ENCODE data around the gene ASTL. TPM values are rescaled to one million over a fixed set of nuclear protein-coding genes. Genes with fewer than 3 reads are reported as not detected.

Gene ASTL
- total RNA-seq, 1 experiment from 2014 or later: 0.34 TPM

GRCh38 chr2:96113951-96114350, 24.4 kb downstream of the ASTL start:
- intact Hi-C loops (cut with micrococcal nuclease): no loop called here
- H3K4me2 ChIP-seq (ENCODE audit: low read length): no peak overlapping the region
- H3K27me3 ChIP-seq (ENCODE audit: insufficient read depth, low read length): no peaks in the 10 kb centered on the region
- H4K20me1 ChIP-seq (ENCODE audit: insufficient read depth): no peaks in the 10 kb centered on the region
- H3K4me3 ChIP-seq (replicated peaks in 1 of 2; ENCODE audit: low read depth in 1 of 2, low read length in 2 of 2): no peak overlapping the region
- DNase-seq (ENCODE audit: low read depth, low spot score): no peak
- ChIA-PET CTCF (interaction anchor here (1.0 kb wide), 1 partner anchor 60 kb away, joined by 4 read pairs; no protein-coding TSS in a partner anchor), POLR2A (no interaction called here), RAD21 (ENCODE audit: low non-redundant PET in 1 of 2, low total read pairs in 2 of 2, uncharacterized antibody in 2 of 2, unreplicated experiment in 2 of 2) (no interaction called here)
- no TSS peak for BruUV-seq (replicated peaks)
- no peak overlapping the region for H2AFZ ChIP-seq (ENCODE audit: low read depth, low read length, poor library complexity, severe bottlenecking)
- TF ChIP-seq ZBTB33 (IDR thresholded peaks at IDR 0.05; ENCODE audit: extremely low read depth, insufficient replicate concordance, low read length): no peak
- TF ChIP-seq FOSL1 (IDR thresholded peaks at IDR 0.05; ENCODE audit: low read depth): no peak
- no peak for TF ChIP-seq ZNF274 (IDR thresholded peaks at IDR 0.05; ENCODE audit: low read depth, low read length)
- no peak for TF ChIP-seq MAX (IDR thresholded peaks at IDR 0.05)
- no peak for TF ChIP-seq CTCF (IDR thresholded peaks at IDR 0.05 in 2 of 3, conservative IDR thresholded peaks at IDR 0.05 in 1 of 3; ENCODE audit: borderline replicate concordance in 1 of 3, insufficient read depth in 1 of 3, low read depth in 2 of 3, low read length in 2 of 3)
- no peak for TF ChIP-seq POLR2A (IDR thresholded peaks at IDR 0.05; ENCODE audit: borderline replicate concordance, extremely low read depth, insufficient read depth, insufficient read length)
- no peak for TF ChIP-seq RAD21 (IDR thresholded peaks at IDR 0.05; ENCODE audit: low read depth)
- TF ChIP-seq ATF3 (IDR thresholded peaks at IDR 0.05): no peak
- no peak for TF ChIP-seq ELF1 (IDR thresholded peaks at IDR 0.05; ENCODE audit: borderline replicate concordance, low read depth)
- no peak for TF ChIP-seq REST (IDR thresholded peaks at IDR 0.05; ENCODE audit: low read depth)
- no peak for TF ChIP-seq JUND (IDR thresholded peaks at IDR 0.05)
- no peaks in the 10 kb centered on the region for H3K9me3 ChIP-seq (ENCODE audit: control insufficient read depth in 1 of 2, insufficient read depth in 1 of 2, low read depth in 1 of 2, low read length in 2 of 2)
- H3K9ac ChIP-seq (ENCODE audit: low read length): no peak overlapping the region
- H3K27ac ChIP-seq (ENCODE audit: low read depth, low read length): no peak overlapping the region
- H3K4me1 ChIP-seq (ENCODE audit: control insufficient read depth in 1 of 2, insufficient read depth in 2 of 2, low read length in 2 of 2): peaks cover 11 to 16% of the 10 kb centered on the region in 2 experiments
- no peaks in the 10 kb centered on the region for H3K79me2 ChIP-seq (ENCODE audit: insufficient read depth, low read length)
- no peak for ATAC-seq
- H3K9me2 ChIP-seq (ENCODE audit: insufficient read depth): no peaks in the 10 kb centered on the region
- H3K36me3 ChIP-seq (ENCODE audit: control insufficient read depth in 1 of 2, insufficient read depth in 2 of 2, low read length in 2 of 2): no peaks in the 10 kb centered on the region
